HL-60 (cell line): ENCODE results near the gene NDUFA3.

Source experiments
- DNase-seq, 2 experiments: peaks; one replicate each; pipeline ENCODE4 v3.0.0-alpha.2; 2010 to 2020; ENCODE audit warnings: low read depth in 1 of 2, low spot score in 1 of 2
- H3K27ac ChIP-seq: fragments of 250-450 bp; sonication (Bioruptor Pico); replicated peaks from 2 replicates; pipeline ENCODE4 v1.5.1; 2020; ENCODE audit warnings: mild to moderate bottlenecking, moderate library complexity
- H3K27me3 ChIP-seq: fragments of 250-450 bp; sonication (Bioruptor Pico); 2 replicates; pipeline ENCODE4 v1.5.1; 2021; ENCODE audit warnings: mild to moderate bottlenecking, moderate library complexity; ENCODE audit not compliant: insufficient read depth, poor library complexity, severe bottlenecking
- H3K4me3 ChIP-seq: replicated peaks from 2 replicates; pipeline ENCODE4 v1.5.1; 2011; ENCODE audit warnings: mild to moderate bottlenecking, control low read depth, low read length; ENCODE audit not compliant: insufficient read depth
- GABPA ChIP-seq: IDR thresholded peaks from 2 replicates; pipeline ENCODE4 v1.6.1; 2012; ENCODE audit warnings: low read depth
- POLR2AphosphoS5 ChIP-seq: IDR thresholded peaks from 2 replicates; pipeline ENCODE4 v1.6.1; 2012; ENCODE audit warnings: low read depth
- REST ChIP-seq: IDR thresholded peaks from 2 replicates; pipeline ENCODE4 v1.6.1; 2012; ENCODE audit warnings: low read depth; ENCODE audit not compliant: insufficient replicate concordance
- SPI1 ChIP-seq: IDR thresholded peaks from 2 replicates; pipeline ENCODE4 v1.6.1; 2012; ENCODE audit warnings: low read depth, mild to moderate bottlenecking, borderline replicate concordance
- TF ChIP-seq, protein P1 (sequence below): IDR thresholded peaks from one replicate; pipeline ENCODE4 v1.5.1; 2011; ENCODE audit warnings: low read length, control low read depth, inconsistent platforms; ENCODE audit not compliant: insufficient read depth

The NDUFA3 gene

DNA sequence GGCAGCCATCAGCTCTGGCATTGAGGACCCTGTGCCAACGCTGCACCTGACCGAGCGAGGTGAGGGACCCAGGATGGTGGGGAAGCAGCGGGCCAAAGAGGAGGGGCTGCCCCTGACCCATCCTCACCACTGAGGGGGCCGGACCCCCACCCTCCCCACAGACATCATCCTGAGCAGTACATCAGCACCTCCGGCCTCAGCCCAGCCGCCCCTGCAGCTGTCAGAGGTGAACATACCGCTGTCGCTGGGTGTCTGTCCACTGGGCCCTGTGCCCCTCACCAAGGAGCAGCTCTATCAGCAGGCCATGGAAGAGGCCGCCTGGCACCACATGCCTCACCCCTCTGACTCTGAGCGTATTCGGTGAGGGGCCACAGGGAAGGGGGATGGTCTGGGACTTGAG is 49.6 kb downstream of the NDUFA3 start:
- Histone ChIP-seq H3K27ac (no peak overlapping the region), H3K27me3 (no peaks in the 10 kb centered on the region), H3K4me3 (no peak overlapping the region)
- TF ChIP-seq REST (no peak), GABPA (no peak)
- no peak for DNase-seq

- no peak for DNase-seq
- Histone ChIP-seq H3K27ac (no peak overlapping the region), H3K4me3 (no peak overlapping the region), H3K27me3 (no peaks in the 10 kb centered on the region)
- TF ChIP-seq, protein P1, sequence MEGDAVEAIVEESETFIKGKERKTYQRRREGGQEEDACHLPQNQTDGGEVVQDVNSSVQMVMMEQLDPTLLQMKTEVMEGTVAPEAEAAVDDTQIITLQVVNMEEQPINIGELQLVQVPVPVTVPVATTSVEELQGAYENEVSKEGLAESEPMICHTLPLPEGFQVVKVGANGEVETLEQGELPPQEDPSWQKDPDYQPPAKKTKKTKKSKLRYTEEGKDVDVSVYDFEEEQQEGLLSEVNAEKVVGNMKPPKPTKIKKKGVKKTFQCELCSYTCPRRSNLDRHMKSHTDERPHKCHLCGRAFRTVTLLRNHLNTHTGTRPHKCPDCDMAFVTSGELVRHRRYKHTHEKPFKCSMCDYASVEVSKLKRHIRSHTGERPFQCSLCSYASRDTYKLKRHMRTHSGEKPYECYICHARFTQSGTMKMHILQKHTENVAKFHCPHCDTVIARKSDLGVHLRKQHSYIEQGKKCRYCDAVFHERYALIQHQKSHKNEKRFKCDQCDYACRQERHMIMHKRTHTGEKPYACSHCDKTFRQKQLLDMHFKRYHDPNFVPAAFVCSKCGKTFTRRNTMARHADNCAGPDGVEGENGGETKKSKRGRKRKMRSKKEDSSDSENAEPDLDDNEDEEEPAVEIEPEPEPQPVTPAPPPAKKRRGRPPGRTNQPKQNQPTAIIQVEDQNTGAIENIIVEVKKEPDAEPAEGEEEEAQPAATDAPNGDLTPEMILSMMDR: no peak
- TF ChIP-seq POLR2AphosphoS5: peak; percentile 15; the same call in 1 of the 2 replicates
Measured at GRCh38 chr19:54152878-54153524, 50.3 kb downstream of the NDUFA3 start.

GRCh38 chr19:54153731-54154326 is 51.2 kb downstream of the NDUFA3 start:
- TF ChIP-seq SPI1 (no peak), GABPA (no peak), REST (no peak), POLR2AphosphoS5 (no peak)
- TF ChIP-seq, protein P1: no peak

DNA sequence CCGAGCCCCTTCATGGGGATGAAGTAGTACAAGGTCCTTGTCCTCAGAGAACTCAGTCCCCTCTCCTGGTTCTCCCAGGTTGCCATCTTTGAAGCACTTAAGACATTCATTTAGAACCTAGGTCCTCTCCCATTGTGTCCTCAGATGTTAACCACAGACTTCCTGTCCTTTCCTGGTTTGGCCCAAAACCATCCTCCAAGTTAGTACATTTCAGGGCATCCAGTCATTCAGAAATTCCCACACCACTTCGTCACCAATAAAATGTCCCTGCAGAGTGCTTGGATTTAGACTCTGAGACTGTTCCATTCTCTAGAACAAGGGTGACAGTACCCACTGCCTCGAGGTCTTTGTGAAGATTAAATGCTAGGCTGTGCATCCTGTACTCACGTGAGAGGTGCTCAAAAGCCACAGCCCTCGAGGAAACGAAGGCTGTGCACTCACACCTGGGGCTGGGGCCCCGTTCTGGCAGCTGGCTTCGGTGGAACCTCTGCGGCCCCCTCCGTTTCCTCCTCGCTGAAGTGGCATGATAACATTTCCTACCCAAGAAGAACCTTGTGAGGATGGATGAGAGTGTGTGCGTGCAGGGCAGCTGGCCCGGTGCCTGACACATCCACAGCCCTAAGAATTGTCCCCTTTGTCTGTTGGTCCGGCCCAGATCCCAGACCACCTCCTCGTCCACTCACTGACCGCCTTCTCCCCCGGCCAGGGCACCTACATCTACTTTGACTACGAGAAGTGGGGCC is 52.1 kb downstream of the NDUFA3 start:
- H3K27ac ChIP-seq: no peak overlapping the region
- no peak overlapping the region for H3K4me3 ChIP-seq
- no peak for DNase-seq
- no peaks in the 10 kb centered on the region for H3K27me3 ChIP-seq
- TF ChIP-seq POLR2AphosphoS5: peak; percentile 20; the same call in 1 of the 2 replicates
- TF ChIP-seq REST: no peak

More at GRCh38 chr19:54153731-54154326, 51.2 kb downstream of the NDUFA3 start:
- H3K27ac ChIP-seq: no peak overlapping the region
- H3K4me3 ChIP-seq: no peak overlapping the region
- DNase-seq: no peak
- H3K27me3 ChIP-seq: no peaks in the 10 kb centered on the region
